ENCODE results near the gene GRXCR2.
A peak's percentile ranks its signal among the peaks of the same experiment; 100 is the strongest.

GRXCR2 gene

GRCh38 chr5:145834917-145835847 lies 37.6 kb downstream of the GRXCR2 start, which contains the start of gene PRELID2:
PRELID2 (minus strand) TSS chr5:145835342; CDS start chr5:145835251, 91 bp downstream.
- peak in 11 of 14 donors; percentile 38 to 82 (median 68) for DNase-seq

GRCh38 chr5:145834554-145834916 lies 38.3 kb downstream of the GRXCR2 start:
- DNase-seq = no peak

- no peak for DNase-seq
These were observed 39.1 kb downstream of the GRXCR2 start for GRCh38 chr5:145833631-145834200.

- DNase-seq = no peak
These were observed 42.2 kb downstream of the GRXCR2 start for GRCh38 chr5:145830594-145830993.

GRCh38 chr5:145829708-145830361 lies 43.0 kb downstream of the GRXCR2 start:
- no peak for DNase-seq

- no peak for DNase-seq
These were observed 45.7 kb downstream of the GRXCR2 start for GRCh38 chr5:145826895-145827674.

- no peak for DNase-seq
These were observed 47.0 kb downstream of the GRXCR2 start for GRCh38 chr5:145825751-145826180.

- DNase-seq = no peak
These were observed 48.8 kb downstream of the GRXCR2 start for GRCh38 chr5:145824040-145824439.

- no peak for DNase-seq
These were observed 54.2 kb downstream of the GRXCR2 start for GRCh38 chr5:145818604-145819003.

GRCh38 chr5:145812877-145813276 lies 59.9 kb downstream of the GRXCR2 start:
- DNase-seq = no peak

- DNase-seq = peak in 4 of 14 donors; percentile 2 to 16 (median 4)
These were observed 60.8 kb downstream of the GRXCR2 start for GRCh38 chr5:145811834-145812625.
